Sigmoid colon (tissue), 7 donors: ENCODE results near the gene SIN3A. TPM values are rescaled to one million over a fixed set of nuclear protein-coding genes. Genes with fewer than 3 reads are reported as not detected.
A peak's percentile ranks its signal among the peaks of the same experiment; 100 is the strongest.

ENCODE experiments used
- DNase-seq: peaks from one replicate; pipeline ENCODE4 v3.0.0-alpha.2; 2019
- H3K27ac ChIP-seq, 4 donors: fragments of 200-600 bp; sonication (generic); one replicate each; pipeline ENCODE4 v1.5.1; 2016 to 2019; ENCODE audit warnings: mild to moderate bottlenecking in 1 of 4
- H3K27me3 ChIP-seq, 3 donors: fragments of 200-600 bp; sonication (generic); one replicate each; pipeline ENCODE4 v1.5.1; 2019; ENCODE audit warnings: mild to moderate bottlenecking in 1 of 3
- H3K36me3 ChIP-seq, 4 donors: fragments of 200-600 bp; sonication (generic); one replicate each; pipeline ENCODE4 v1.5.1; 2016 to 2019
- H3K4me1 ChIP-seq, 4 donors: fragments of 200-600 bp; sonication (generic); one replicate each; pipeline ENCODE4 v1.5.1; 2017 to 2019
- H3K4me3 ChIP-seq, 4 donors: fragments of 200-600 bp; sonication (generic); one replicate each; pipeline ENCODE4 v1.5.1; 2017 to 2019; ENCODE audit warnings: mild to moderate bottlenecking in 2 of 4, moderate library complexity in 1 of 4
- H3K9me3 ChIP-seq, 4 donors: fragments of 200-600 bp in 3 of 4; sonication (generic) in 3 of 4; one replicate each; pipeline versions ENCODE4 v1.5.1 to v1.6.1; 2013 to 2019
- CTCF ChIP-seq, 4 experiments: fragments of 450-650 bp in 3 of 4; fragments of 200-600 bp in 1 of 4; IDR thresholded peaks; one replicate each; pipeline ENCODE4 v1.5.1; 2016 to 2019; ENCODE audit warnings: antibody characterized with exemption in 4 of 4, mild to moderate bottlenecking in 3 of 4, moderate library complexity in 2 of 4
- EP300 ChIP-seq, 4 donors: sonication (generic); formaldehyde crosslinking; IDR thresholded peaks; one replicate each; pipeline ENCODE4 v1.6.1; 2017; ENCODE audit warnings: antibody characterized with exemption in 4 of 4
- POLR2A ChIP-seq, 2 donors: fragments of 450-650 bp; IDR thresholded peaks; one replicate each; pipeline ENCODE4 v1.6.1; 2016; ENCODE audit warnings: antibody characterized with exemption in 2 of 2, mild to moderate bottlenecking in 2 of 2, moderate library complexity in 2 of 2
- POLR2AphosphoS5 ChIP-seq, 4 donors: sonication (generic); formaldehyde crosslinking; IDR thresholded peaks; one replicate each; pipeline ENCODE4 v1.6.1; 2017; ENCODE audit warnings: antibody characterized with exemption in 4 of 4
- WGBS, 2 donors: extraction: QIAGEN DNeasy Blood & Tissue Kit; methylation state at CpG; one replicate each; pipeline ENCODE4 v1.1.7; 2013; 5-methylcytosine and 5-hydroxymethylcytosine counted together
- intact Hi-C: fragments of 100-400 bp; cut with DNase I; formaldehyde crosslinking; loops from one replicate; pipeline ENCODE4 v1.15.1; 2023
- polyA plus RNA-seq, 3 donors: library from polyadenylated mRNA; stranded (reverse); fragments of 200-250 nt; gene quantifications; one replicate each; pipeline ENCODE4 v1.2.3, GENCODE V29; 2013
- total RNA-seq, 4 donors: library from RNA; depleted of rRNA; stranded (reverse); fragments of >200 nt; gene quantifications; one replicate each; pipeline ENCODE4 v1.1.0, GENCODE V29; 2016
- donor health status: healthy with polysubstance abuse.
- donor health status: Bipolar disorder and iron deficiency.
- donor health status: healthy.

SIN3A gene
- total and polyA plus RNA-seq, 7 donors, result 7.9 to 41.8 (median 34.6) TPM

- no peaks in the 10 kb centered on the region for H3K27me3 ChIP-seq
- H3K36me3 ChIP-seq, result no peaks in the 10 kb centered on the region
- intact Hi-C loops, result loop anchor here (5.0 to 10.0 kb wide), 5 partner anchors 123 to 1459 kb away; partner anchors contain the start of genes C15orf39, IMP3, PML and PTPN9
- H3K27ac ChIP-seq, result peak overlapping the region; percentile 98 to 100 (median 100)
- H3K4me3 ChIP-seq, result peak overlapping the region; percentile 75 to 90 (median 84)
- WGBS, 2 donors, result 0 to 1% methylated on average over 57 of the region's 57 CpGs
- no peaks in the 10 kb centered on the region for H3K9me3 ChIP-seq
- peak; percentile 99 for DNase-seq
- TF ChIP-seq POLR2AphosphoS5 (IDR thresholded peaks at IDR 0.05), result peak; percentile 89 to 96 (median 95)
- TF ChIP-seq POLR2A (IDR thresholded peaks at IDR 0.05), result peak; percentile 77 to 85
- TF ChIP-seq EP300 (IDR thresholded peaks at IDR 0.05), result no peak
- no peak for TF ChIP-seq CTCF (IDR thresholded peaks at IDR 0.05)
- peaks cover 0 to 41% (median 28%) of the 10 kb centered on the region in 4 donors for H3K4me1 ChIP-seq
Measured at GRCh38 chr15:75453703-75454470, 2.4 kb upstream of the SIN3A start.

DNA sequence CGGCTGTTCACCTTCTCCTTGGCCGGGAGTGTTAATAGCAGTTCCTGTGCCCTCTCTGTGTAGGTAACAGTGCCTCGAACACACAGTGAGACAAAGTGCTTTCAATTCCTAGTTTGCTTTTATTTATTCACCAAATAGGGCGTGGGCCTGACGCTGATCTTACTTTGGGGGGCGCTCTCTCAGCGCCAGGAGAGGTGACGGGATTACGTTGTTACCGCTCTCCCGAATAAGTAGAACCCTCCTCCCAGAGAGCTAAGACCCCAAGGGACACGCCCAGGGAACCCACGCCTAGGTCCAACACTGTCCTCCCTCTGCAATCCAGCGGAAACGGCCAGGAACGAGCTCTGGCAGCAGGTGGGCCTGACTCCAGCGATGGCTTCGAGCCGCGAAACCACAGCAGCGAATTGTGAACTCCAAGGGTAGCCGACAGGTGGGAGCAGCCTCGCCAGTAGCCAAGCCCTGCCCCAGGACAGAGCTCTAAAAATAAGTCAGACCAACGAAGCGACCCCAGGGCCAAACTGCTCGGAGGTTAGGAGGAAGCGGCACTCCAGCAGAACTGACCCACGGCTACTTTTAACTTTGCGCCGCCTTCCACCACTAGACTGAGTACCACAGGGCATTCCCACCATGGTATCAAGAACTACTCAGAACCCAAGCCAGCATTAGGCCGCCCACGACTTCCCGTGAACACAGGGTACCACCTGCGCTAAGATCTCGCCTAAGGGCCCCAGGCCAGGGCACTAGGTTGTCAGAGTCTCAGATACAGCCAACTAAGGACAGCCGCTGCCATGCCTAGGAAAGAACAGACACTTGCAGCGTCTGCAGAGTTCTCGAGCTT is 1.6 kb upstream of the SIN3A start:
- no peaks in the 10 kb centered on the region for H3K9me3 ChIP-seq
- peak overlapping the region; percentile 39 to 88 (median 56) for H3K4me3 ChIP-seq
- H3K27ac ChIP-seq, result peak overlapping the region; percentile 94 to 100 (median 99)
- no peaks in the 10 kb centered on the region for H3K27me3 ChIP-seq
- intact Hi-C loops, result loop anchor here (5.0 to 10.0 kb wide), 5 partner anchors 124 to 1458 kb away; partner anchors contain the start of genes C15orf39, IMP3, PML and PTPN9
- TF ChIP-seq EP300 (IDR thresholded peaks at IDR 0.05), result no peak
- TF ChIP-seq CTCF (IDR thresholded peaks at IDR 0.05), result no peak
- TF ChIP-seq POLR2AphosphoS5 (IDR thresholded peaks at IDR 0.05), result no peak
- TF ChIP-seq POLR2A (IDR thresholded peaks at IDR 0.05), result no peak
- no peaks in the 10 kb centered on the region for H3K36me3 ChIP-seq
- peaks cover 0 to 41% (median 32%) of the 10 kb centered on the region in 4 donors for H3K4me1 ChIP-seq
- peak; percentile 87 for DNase-seq
- WGBS, 2 donors, result 0 to 1% methylated on average over 38 of the region's 38 CpGs

DNA sequence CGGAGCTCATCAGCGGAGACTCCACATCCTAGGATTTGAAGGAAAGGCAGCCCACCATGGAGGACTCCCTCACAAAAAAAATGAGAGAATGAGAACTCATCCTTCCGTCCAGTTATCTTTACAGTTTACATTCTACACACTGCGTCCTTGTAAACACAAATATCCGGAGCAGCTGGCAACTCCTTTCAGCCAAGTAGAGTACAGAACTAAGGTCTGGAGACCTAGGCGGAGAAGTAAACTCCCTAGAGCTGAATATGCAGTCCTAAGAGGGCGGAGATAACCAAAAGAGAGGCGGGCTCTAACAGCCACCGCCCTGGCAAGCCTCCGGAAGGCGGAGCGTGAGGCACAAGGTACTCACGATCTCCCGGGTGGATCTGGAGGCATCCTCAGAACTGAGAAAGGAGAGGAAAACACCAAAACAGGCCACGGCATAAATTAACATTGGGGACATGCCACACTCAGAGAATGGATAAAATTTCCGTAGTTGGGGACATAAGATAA is 924 bp upstream of the SIN3A start:
- 0 to 1% methylated on average over 16 of the region's 16 CpGs for WGBS, 2 donors
- H3K4me3 ChIP-seq, result peak overlapping the region; percentile 39 to 88 (median 56)
- peaks cover 0 to 47% (median 34%) of the 10 kb centered on the region in 4 donors for H3K4me1 ChIP-seq
- no peak for TF ChIP-seq CTCF (IDR thresholded peaks at IDR 0.05)
- TF ChIP-seq POLR2A (IDR thresholded peaks at IDR 0.05), result peak; percentile 11 to 45
- TF ChIP-seq POLR2AphosphoS5 (IDR thresholded peaks at IDR 0.05), result peak; percentile 42 to 80 (median 68)
- intact Hi-C loops, result loop anchor here (5.0 to 10.0 kb wide), 5 partner anchors 125 to 1458 kb away; partner anchors contain the start of genes C15orf39, IMP3, PML and PTPN9
- H3K27me3 ChIP-seq, result no peaks in the 10 kb centered on the region
- DNase-seq, result peak; percentile 95
- no peaks in the 10 kb centered on the region for H3K9me3 ChIP-seq
- peaks cover 0 to 5% (median 0%) of the 10 kb centered on the region in 4 donors for H3K36me3 ChIP-seq
- H3K27ac ChIP-seq, result peak overlapping the region; percentile 94 to 100 (median 99)

DNA sequence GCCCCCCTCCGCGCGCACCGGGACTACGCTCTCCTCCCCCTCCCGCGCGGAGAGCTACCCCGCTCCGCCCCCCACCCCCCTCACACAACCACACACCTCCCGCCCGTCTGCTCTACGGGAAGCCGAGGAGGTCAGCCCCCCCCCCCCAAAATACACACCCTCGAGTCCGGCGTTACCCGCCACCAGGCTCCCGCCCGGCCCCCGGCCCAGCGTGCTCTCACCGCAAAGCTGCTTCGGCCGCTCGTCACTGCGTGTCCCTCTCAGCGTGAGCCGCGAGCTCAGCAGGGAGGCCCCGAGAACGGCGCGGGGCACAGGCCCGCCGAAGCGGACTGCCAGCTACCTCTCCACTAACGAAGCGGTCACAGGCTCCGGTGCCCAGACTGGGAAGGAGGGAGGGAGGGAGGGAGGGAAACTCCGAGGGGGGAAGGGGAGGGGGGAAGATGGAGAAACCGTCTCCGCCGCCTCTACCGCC is 252 bp downstream of the SIN3A start:
- no peak for DNase-seq
- no peak for TF ChIP-seq EP300 (IDR thresholded peaks at IDR 0.05)
- TF ChIP-seq POLR2AphosphoS5 (IDR thresholded peaks at IDR 0.05), result no peak
- no peak for TF ChIP-seq CTCF (IDR thresholded peaks at IDR 0.05)
- peak in 1 of 2 donors; percentile 56 for TF ChIP-seq POLR2A (IDR thresholded peaks at IDR 0.05)
- H3K4me1 ChIP-seq, result peaks cover 0 to 45% (median 36%) of the 10 kb centered on the region in 4 donors
- H3K9me3 ChIP-seq, result no peaks in the 10 kb centered on the region
- H3K4me3 ChIP-seq, result peak overlapping the region; percentile 81 to 88 (median 87)
- H3K27me3 ChIP-seq, result no peaks in the 10 kb centered on the region
- intact Hi-C loops, result loop anchor here (5.0 to 10.0 kb wide), 5 partner anchors 126 to 1456 kb away; partner anchors contain the start of genes C15orf39, IMP3, PML and PTPN9
- peaks cover 0 to 6% (median 0%) of the 10 kb centered on the region in 4 donors for H3K36me3 ChIP-seq
- peak overlapping the region; percentile 98 to 100 (median 100) for H3K27ac ChIP-seq
- 2% methylated on average over 45 of the region's 45 CpGs for WGBS, 2 donors
